ENCODE measurements around the gene IQCB1.

- TF ChIP-seq TAF1 (IDR thresholded peaks at IDR 0.05; ENCODE audit: low read depth) (no peak), FOXM1 (IDR thresholded peaks at IDR 0.05; ENCODE audit: borderline replicate concordance, low read depth) (no peak)
- TF ChIP-seq, protein P1, sequence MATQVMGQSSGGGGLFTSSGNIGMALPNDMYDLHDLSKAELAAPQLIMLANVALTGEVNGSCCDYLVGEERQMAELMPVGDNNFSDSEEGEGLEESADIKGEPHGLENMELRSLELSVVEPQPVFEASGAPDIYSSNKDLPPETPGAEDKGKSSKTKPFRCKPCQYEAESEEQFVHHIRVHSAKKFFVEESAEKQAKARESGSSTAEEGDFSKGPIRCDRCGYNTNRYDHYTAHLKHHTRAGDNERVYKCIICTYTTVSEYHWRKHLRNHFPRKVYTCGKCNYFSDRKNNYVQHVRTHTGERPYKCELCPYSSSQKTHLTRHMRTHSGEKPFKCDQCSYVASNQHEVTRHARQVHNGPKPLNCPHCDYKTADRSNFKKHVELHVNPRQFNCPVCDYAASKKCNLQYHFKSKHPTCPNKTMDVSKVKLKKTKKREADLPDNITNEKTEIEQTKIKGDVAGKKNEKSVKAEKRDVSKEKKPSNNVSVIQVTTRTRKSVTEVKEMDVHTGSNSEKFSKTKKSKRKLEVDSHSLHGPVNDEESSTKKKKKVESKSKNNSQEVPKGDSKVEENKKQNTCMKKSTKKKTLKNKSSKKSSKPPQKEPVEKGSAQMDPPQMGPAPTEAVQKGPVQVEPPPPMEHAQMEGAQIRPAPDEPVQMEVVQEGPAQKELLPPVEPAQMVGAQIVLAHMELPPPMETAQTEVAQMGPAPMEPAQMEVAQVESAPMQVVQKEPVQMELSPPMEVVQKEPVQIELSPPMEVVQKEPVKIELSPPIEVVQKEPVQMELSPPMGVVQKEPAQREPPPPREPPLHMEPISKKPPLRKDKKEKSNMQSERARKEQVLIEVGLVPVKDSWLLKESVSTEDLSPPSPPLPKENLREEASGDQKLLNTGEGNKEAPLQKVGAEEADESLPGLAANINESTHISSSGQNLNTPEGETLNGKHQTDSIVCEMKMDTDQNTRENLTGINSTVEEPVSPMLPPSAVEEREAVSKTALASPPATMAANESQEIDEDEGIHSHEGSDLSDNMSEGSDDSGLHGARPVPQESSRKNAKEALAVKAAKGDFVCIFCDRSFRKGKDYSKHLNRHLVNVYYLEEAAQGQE (IDR thresholded peaks at IDR 0.05; ENCODE audit: low read depth), result no peak
Observed at GRCh38 chr3:121870717-121871116, 35.9 kb upstream of the IQCB1 start.
